Stimulated activated CD4-positive, alpha-beta T cell treated with anti-CD3 and anti-CD28 coated beads, Interleukin-1b, Interleukin-23, amount 100 ng/mL, for 1 hour (primary cell): ENCODE data around the gene MAGI2.

Experiments
- DNase-seq, 2 donors: peaks; one replicate each; pipeline ENCODE4 v3.0.0-alpha.2; 2020; ENCODE audit warnings: low read depth in 2 of 2

MAGI2 gene

GRCh38 chr7:78148166-78148894 lies 1305.1 kb downstream of the MAGI2 start:
- DNase-seq: no peak

- no peak for DNase-seq
Observed at GRCh38 chr7:78146546-78146945, 1306.9 kb downstream of the MAGI2 start.

GRCh38 chr7:78143661-78144060 lies 1309.8 kb downstream of the MAGI2 start:
- DNase-seq: no peak

- no peak for DNase-seq
Observed at GRCh38 chr7:78141522-78142281, 1311.8 kb downstream of the MAGI2 start.

GRCh38 chr7:78140109-78140508 lies 1313.4 kb downstream of the MAGI2 start:
- DNase-seq: no peak

GRCh38 chr7:78139335-78139734 lies 1314.1 kb downstream of the MAGI2 start:
- no peak for DNase-seq

- DNase-seq: no peak
Observed at GRCh38 chr7:78134774-78135173, 1318.7 kb downstream of the MAGI2 start.

GRCh38 chr7:78134256-78134655 lies 1319.2 kb downstream of the MAGI2 start:
- no peak for DNase-seq

- no peak for DNase-seq
Observed at GRCh38 chr7:78130446-78131215, 1322.8 kb downstream of the MAGI2 start.

- DNase-seq: no peak
Observed at GRCh38 chr7:78129865-78130264, 1323.6 kb downstream of the MAGI2 start.

- no peak for DNase-seq
Observed at GRCh38 chr7:78127009-78127408, 1326.5 kb downstream of the MAGI2 start.

GRCh38 chr7:78125884-78126283 lies 1327.6 kb downstream of the MAGI2 start:
- no peak for DNase-seq

- DNase-seq: no peak
Observed at GRCh38 chr7:78124216-78124615, 1329.3 kb downstream of the MAGI2 start.

- DNase-seq: no peak
Observed at GRCh38 chr7:78121888-78122287, 1331.6 kb downstream of the MAGI2 start.

GRCh38 chr7:78118470-78118869 lies 1335.0 kb downstream of the MAGI2 start:
- DNase-seq: no peak

GRCh38 chr7:78115876-78116275 lies 1337.6 kb downstream of the MAGI2 start:
- DNase-seq: no peak

- no peak for DNase-seq
Observed at GRCh38 chr7:78114993-78115392, 1338.5 kb downstream of the MAGI2 start.

- no peak for DNase-seq
Observed at GRCh38 chr7:78112488-78112887, 1341.0 kb downstream of the MAGI2 start.

- no peak for DNase-seq
Observed at GRCh38 chr7:78111386-78111785, 1342.1 kb downstream of the MAGI2 start.

- no peak for DNase-seq
Observed at GRCh38 chr7:78103475-78103874, 1350.0 kb downstream of the MAGI2 start.

- no peak for DNase-seq
Observed at GRCh38 chr7:78101076-78101475, 1352.4 kb downstream of the MAGI2 start.

GRCh38 chr7:78099715-78100394 lies 1353.6 kb downstream of the MAGI2 start:
- DNase-seq: no peak
